SK-N-SH (cell line): ENCODE data around the gene SSTR5.

Source experiments
- CHD2 ChIP-seq: fragments of 150-350 bp; IDR thresholded peaks from 2 replicates; pipeline ENCODE4 v1.6.1; 2018; ENCODE audit warnings: low read length; ENCODE audit not compliant: partially characterized antibody
- EP300 ChIP-seq, 2 experiments: IDR thresholded peaks; 2 replicates each; pipeline versions ENCODE4 v1.4.0 to v1.6.1; 2012; ENCODE audit warnings: borderline replicate concordance in 1 of 2, low read depth in 1 of 2, low read length in 1 of 2
- GABPA ChIP-seq: IDR thresholded peaks from 2 replicates; pipeline ENCODE4 v1.4.0; 2012; ENCODE audit warnings: low read depth, mild to moderate bottlenecking
- PBX3 ChIP-seq: IDR thresholded peaks from 2 replicates; pipeline ENCODE4; 2012
- POLR2AphosphoS5 ChIP-seq: IDR thresholded peaks from 2 replicates; pipeline ENCODE4 v1.6.1; 2012; ENCODE audit warnings: low read depth, low read length
- SIN3A ChIP-seq: IDR thresholded peaks from 2 replicates; pipeline ENCODE4 v1.6.1; 2012; ENCODE audit warnings: low read depth, mild to moderate bottlenecking, low read length, moderate library complexity, borderline replicate concordance
- TAF1 ChIP-seq: IDR thresholded peaks from 2 replicates; pipeline ENCODE4 v1.6.1; 2012; ENCODE audit warnings: low read depth, mild to moderate bottlenecking, low read length, moderate library complexity, borderline replicate concordance
- TF ChIP-seq, protein P1 (sequence below): fragments of 200-600 bp; sonication (generic); IDR thresholded peaks from 2 replicates; pipeline ENCODE4 v1.6.1; 2017; ENCODE audit warnings: antibody characterized with exemption, mild to moderate bottlenecking, moderate library complexity
- TF ChIP-seq, protein P2 (sequence below): IDR thresholded peaks from 2 replicates; pipeline ENCODE4 v1.6.1; 2012; ENCODE audit warnings: mild to moderate bottlenecking, low read depth, low read length, moderate library complexity

DNA sequence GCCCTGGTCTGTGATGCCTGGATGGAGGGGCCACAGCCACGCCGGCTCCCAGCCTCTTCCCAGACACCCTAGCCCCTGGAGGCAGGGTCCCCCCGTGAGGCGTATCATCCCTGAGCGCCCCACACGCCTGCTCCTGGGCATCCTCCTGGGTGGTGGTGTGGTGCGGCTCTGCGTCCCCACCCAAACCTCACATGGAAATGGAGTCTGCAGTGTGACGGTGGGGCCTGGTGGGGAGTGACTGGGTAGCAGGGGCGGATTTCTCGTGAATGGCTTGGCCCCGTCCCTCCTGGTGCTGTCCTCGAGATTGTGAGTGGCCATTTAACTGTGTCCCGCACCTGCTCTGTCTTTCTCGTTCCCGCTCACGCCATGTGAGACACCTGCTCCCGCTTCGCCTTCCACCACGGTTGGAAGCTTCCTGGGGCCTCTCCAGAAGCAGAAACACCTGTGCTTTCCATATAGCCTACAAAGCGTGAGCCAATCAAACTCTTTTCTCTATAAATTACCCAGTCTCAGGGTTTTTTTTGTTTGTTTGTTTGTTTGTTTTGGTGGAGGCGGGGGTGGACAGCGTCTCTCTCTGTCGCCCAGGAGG lies 5.9 kb upstream of the SSTR5 start:
- TF ChIP-seq, protein P1, sequence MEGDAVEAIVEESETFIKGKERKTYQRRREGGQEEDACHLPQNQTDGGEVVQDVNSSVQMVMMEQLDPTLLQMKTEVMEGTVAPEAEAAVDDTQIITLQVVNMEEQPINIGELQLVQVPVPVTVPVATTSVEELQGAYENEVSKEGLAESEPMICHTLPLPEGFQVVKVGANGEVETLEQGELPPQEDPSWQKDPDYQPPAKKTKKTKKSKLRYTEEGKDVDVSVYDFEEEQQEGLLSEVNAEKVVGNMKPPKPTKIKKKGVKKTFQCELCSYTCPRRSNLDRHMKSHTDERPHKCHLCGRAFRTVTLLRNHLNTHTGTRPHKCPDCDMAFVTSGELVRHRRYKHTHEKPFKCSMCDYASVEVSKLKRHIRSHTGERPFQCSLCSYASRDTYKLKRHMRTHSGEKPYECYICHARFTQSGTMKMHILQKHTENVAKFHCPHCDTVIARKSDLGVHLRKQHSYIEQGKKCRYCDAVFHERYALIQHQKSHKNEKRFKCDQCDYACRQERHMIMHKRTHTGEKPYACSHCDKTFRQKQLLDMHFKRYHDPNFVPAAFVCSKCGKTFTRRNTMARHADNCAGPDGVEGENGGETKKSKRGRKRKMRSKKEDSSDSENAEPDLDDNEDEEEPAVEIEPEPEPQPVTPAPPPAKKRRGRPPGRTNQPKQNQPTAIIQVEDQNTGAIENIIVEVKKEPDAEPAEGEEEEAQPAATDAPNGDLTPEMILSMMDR: no peak
- TF ChIP-seq POLR2AphosphoS5 (no peak), TAF1 (no peak), CHD2 (no peak), EP300 (IDR thresholded peaks at IDR 0.05; ENCODE audit: borderline replicate concordance in 1 of 2, low read depth in 1 of 2, low read length in 1 of 2) (no peak), GABPA (no peak), PBX3 (no peak), SIN3A (no peak)
- TF ChIP-seq, protein P2, sequence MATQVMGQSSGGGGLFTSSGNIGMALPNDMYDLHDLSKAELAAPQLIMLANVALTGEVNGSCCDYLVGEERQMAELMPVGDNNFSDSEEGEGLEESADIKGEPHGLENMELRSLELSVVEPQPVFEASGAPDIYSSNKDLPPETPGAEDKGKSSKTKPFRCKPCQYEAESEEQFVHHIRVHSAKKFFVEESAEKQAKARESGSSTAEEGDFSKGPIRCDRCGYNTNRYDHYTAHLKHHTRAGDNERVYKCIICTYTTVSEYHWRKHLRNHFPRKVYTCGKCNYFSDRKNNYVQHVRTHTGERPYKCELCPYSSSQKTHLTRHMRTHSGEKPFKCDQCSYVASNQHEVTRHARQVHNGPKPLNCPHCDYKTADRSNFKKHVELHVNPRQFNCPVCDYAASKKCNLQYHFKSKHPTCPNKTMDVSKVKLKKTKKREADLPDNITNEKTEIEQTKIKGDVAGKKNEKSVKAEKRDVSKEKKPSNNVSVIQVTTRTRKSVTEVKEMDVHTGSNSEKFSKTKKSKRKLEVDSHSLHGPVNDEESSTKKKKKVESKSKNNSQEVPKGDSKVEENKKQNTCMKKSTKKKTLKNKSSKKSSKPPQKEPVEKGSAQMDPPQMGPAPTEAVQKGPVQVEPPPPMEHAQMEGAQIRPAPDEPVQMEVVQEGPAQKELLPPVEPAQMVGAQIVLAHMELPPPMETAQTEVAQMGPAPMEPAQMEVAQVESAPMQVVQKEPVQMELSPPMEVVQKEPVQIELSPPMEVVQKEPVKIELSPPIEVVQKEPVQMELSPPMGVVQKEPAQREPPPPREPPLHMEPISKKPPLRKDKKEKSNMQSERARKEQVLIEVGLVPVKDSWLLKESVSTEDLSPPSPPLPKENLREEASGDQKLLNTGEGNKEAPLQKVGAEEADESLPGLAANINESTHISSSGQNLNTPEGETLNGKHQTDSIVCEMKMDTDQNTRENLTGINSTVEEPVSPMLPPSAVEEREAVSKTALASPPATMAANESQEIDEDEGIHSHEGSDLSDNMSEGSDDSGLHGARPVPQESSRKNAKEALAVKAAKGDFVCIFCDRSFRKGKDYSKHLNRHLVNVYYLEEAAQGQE: no peak
